ENCODE data around the gene AQP3. TPM values are rescaled to one million over a fixed set of nuclear protein-coding genes. Genes with fewer than 3 reads are reported as not detected.

The AQP3 gene
- total and polyA plus RNA-seq, 2 of the 13 experiments (the other 11 are each of a cell fraction or from before 2014, with no cell fraction given): 1.4 to 5.5 TPM

DNA sequence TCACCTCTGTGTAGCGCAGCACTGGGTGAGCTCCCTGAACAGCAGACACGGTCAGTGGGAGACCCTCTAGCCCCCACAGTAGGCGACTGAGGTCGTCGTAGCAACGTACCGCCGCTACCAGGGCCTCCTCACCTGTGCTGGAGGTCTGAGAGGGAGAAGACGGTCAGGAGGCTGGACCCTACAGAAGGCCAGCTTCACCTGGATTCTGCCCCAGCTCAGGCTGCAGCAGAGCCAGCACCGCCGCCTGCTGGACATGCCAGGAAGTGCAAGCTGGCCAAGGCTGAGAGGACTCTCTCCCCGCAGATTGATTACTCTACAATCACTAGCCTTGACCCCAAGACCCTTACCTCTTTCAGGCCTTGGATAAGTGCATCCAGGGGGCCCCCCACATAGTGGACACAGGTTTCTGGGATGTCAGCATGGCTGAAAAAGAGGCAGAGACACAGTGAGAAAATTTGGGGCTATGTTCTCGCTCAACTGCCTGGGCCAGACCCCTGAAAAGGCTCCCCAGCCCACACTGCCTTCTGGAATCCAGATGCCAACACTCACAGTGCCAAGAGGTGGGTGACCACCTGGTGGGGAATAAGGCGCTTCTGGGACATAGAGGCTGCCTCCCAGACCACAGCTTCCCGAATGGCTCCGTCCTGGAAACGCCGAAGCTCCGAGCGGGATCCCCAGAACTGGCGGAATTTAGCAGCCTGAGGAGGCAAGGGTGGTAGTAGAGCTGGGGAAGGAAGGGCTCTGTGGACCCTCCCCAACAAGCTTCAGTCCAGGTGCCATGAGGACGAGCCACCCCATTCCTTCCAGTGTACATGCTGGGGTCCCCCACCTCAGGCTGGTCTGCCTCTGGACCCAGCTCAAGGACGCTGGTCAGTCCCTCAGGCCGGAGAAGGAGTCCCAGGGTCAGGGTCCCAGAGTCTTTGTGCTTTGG is 19.4 kb upstream of the AQP3 start (continued):
- TF ChIP-seq ZNF672 (CRISPR knock-in tag; IDR thresholded peaks at IDR 0.05) (no peak), SP2 (CRISPR knock-in tag; IDR thresholded peaks at IDR 0.05) (no peak; the same call in 1 of the 2 replicates), KDM2A (CRISPR knock-in tag; IDR thresholded peaks at IDR 0.05; ENCODE audit: borderline replicate concordance, low read depth) (peak; percentile 58; the same call in 1 of the 2 replicates), MED8 (CRISPR knock-in tag; IDR thresholded peaks at IDR 0.05; ENCODE audit: insufficient replicate concordance) (no peak), ZBTB38 (CRISPR knock-in tag; IDR thresholded peaks at IDR 0.05) (no peak), ZNF567 (CRISPR knock-in tag; IDR thresholded peaks at IDR 0.05; ENCODE audit: borderline replicate concordance) (no peak), PHF21A (CRISPR knock-in tag; IDR thresholded peaks at IDR 0.05) (no peak), ERF (CRISPR knock-in tag; IDR thresholded peaks at IDR 0.05) (peak; percentile 36; the same call in 1 of the 2 replicates), AGO2 (optimal IDR thresholded peaks at IDR 0.05; ENCODE audit: low read depth, low read length) (no peak), NCOR1 (IDR thresholded peaks at IDR 0.05; ENCODE audit: borderline replicate concordance, low read length) (no peak), ZFP1 (CRISPR knock-in tag; IDR thresholded peaks at IDR 0.05) (no peak), ZNF776 (CRISPR knock-in tag; IDR thresholded peaks at IDR 0.05) (0 out of 2 replicates have a peak, but pooled peaks have one; percentile 10), FOSL2 (CRISPR knock-in tag; IDR thresholded peaks at IDR 0.05) (0 out of 2 replicates have a peak, but pooled peaks have one; percentile 11), PHF8 (CRISPR knock-in tag; IDR thresholded peaks at IDR 0.05) (no peak), SMC3 (IDR thresholded peaks at IDR 0.05; ENCODE audit: low read length) (peak; percentile 81)
- TF ChIP-seq, protein P1, sequence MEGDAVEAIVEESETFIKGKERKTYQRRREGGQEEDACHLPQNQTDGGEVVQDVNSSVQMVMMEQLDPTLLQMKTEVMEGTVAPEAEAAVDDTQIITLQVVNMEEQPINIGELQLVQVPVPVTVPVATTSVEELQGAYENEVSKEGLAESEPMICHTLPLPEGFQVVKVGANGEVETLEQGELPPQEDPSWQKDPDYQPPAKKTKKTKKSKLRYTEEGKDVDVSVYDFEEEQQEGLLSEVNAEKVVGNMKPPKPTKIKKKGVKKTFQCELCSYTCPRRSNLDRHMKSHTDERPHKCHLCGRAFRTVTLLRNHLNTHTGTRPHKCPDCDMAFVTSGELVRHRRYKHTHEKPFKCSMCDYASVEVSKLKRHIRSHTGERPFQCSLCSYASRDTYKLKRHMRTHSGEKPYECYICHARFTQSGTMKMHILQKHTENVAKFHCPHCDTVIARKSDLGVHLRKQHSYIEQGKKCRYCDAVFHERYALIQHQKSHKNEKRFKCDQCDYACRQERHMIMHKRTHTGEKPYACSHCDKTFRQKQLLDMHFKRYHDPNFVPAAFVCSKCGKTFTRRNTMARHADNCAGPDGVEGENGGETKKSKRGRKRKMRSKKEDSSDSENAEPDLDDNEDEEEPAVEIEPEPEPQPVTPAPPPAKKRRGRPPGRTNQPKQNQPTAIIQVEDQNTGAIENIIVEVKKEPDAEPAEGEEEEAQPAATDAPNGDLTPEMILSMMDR (CRISPR knock-in tag; IDR thresholded peaks at IDR 0.05): peak; percentile 97
- TF ChIP-seq, protein P2, sequence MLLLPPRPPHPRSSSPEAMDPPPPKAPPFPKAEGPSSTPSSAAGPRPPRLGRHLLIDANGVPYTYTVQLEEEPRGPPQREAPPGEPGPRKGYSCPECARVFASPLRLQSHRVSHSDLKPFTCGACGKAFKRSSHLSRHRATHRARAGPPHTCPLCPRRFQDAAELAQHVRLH (CRISPR knock-in tag; IDR thresholded peaks at IDR 0.05; ENCODE audit: borderline replicate concordance, low read depth): 0 out of 2 replicates have a peak, but pooled peaks have one; percentile 50
- TF ChIP-seq, protein P3, sequence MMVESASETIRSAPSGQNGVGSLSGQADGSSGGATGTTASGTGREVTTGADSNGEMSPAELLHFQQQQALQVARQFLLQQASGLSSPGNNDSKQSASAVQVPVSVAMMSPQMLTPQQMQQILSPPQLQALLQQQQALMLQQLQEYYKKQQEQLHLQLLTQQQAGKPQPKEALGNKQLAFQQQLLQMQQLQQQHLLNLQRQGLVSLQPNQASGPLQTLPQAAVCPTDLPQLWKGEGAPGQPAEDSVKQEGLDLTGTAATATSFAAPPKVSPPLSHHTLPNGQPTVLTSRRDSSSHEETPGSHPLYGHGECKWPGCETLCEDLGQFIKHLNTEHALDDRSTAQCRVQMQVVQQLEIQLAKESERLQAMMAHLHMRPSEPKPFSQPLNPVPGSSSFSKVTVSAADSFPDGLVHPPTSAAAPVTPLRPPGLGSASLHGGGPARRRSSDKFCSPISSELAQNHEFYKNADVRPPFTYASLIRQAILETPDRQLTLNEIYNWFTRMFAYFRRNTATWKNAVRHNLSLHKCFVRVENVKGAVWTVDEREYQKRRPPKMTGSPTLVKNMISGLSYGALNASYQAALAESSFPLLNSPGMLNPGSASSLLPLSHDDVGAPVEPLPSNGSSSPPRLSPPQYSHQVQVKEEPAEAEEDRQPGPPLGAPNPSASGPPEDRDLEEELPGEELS (CRISPR knock-in tag; IDR thresholded peaks at IDR 0.05): no peak
- TF ChIP-seq, protein P4, sequence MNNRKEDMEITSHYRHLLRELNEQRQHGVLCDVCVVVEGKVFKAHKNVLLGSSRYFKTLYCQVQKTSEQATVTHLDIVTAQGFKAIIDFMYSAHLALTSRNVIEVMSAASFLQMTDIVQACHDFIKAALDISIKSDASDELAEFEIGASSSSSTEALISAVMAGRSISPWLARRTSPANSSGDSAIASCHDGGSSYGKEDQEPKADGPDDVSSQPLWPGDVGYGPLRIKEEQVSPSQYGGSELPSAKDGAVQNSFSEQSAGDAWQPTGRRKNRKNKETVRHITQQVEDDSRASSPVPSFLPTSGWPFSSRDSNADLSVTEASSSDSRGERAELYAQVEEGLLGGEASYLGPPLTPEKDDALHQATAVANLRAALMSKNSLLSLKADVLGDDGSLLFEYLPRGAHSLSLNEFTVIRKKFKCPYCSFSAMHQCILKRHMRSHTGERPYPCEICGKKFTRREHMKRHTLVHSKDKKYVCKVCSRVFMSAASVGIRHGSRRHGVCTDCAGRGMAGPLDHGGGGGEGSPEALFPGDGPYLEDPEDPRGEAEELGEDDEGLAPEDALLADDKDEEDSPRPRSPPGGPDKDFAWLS (CRISPR knock-in tag; IDR thresholded peaks at IDR 0.05; ENCODE audit: borderline replicate concordance): 0 out of 2 replicates have a peak, but pooled peaks have one; percentile 21
- TF ChIP-seq, protein P5, sequence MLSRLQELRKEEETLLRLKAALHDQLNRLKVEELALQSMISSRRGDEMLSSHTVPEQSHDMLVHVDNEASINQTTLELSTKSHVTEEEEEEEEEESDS (CRISPR knock-in tag; IDR thresholded peaks at IDR 0.05; ENCODE audit: borderline replicate concordance): no peak
- TF ChIP-seq, protein P6, sequence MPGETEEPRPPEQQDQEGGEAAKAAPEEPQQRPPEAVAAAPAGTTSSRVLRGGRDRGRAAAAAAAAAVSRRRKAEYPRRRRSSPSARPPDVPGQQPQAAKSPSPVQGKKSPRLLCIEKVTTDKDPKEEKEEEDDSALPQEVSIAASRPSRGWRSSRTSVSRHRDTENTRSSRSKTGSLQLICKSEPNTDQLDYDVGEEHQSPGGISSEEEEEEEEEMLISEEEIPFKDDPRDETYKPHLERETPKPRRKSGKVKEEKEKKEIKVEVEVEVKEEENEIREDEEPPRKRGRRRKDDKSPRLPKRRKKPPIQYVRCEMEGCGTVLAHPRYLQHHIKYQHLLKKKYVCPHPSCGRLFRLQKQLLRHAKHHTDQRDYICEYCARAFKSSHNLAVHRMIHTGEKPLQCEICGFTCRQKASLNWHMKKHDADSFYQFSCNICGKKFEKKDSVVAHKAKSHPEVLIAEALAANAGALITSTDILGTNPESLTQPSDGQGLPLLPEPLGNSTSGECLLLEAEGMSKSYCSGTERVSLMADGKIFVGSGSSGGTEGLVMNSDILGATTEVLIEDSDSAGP (CRISPR knock-in tag; IDR thresholded peaks at IDR 0.05; ENCODE audit: borderline replicate concordance): peak; percentile 28; the same call in 1 of the 2 replicates

All from HepG2 (cell line).